Measurements from ENCODE around the gene PSMC3IP.
"Not testable (repeated sequence)": the region's sequence is repeated elsewhere in the genome, so short reads cannot be mapped to it uniquely, and the experiment has no call there.

Gene PSMC3IP

GRCh38 chr17:42544874-42545283 lies 32.6 kb downstream of the PSMC3IP start:
- no peak for TF ChIP-seq CTCF (IDR thresholded peaks at IDR 0.05)
- intact Hi-C loops (cut with DNase I; ENCODE audit: low total_unique reads): no loop called here
- Histone ChIP-seq H3K4me1 (peaks cover 0 to 13% (median 0%) of the 10 kb centered on the region in 4 donors), H3K36me3 (peaks cover 17 to 60% (median 34%) of the 10 kb centered on the region in 3 donors), H3K27ac (no peak overlapping the region), H3K27me3 (no peaks in the 10 kb centered on the region), H3K4me3 (no peak overlapping the region), H3K9me3 (no peaks in the 10 kb centered on the region)
- DNase-seq: no peak

- Histone ChIP-seq H3K4me3 (no peak overlapping the region), H3K36me3 (peaks cover 29 to 74% (median 48%) of the 10 kb centered on the region in 3 donors), H3K4me1 (peaks cover 0 to 8% (median 0%) of the 10 kb centered on the region in 4 donors), H3K27ac (no peak overlapping the region), H3K27me3 (no peaks in the 10 kb centered on the region), H3K9me3 (no peaks in the 10 kb centered on the region)
- intact Hi-C loops (cut with DNase I; ENCODE audit: low total_unique reads): no loop called here
- no peak for DNase-seq
- TF ChIP-seq CTCF (IDR thresholded peaks at IDR 0.05): no peak
Observed at GRCh38 chr17:42543190-42544079, 34.1 kb downstream of the PSMC3IP start.

GRCh38 chr17:42541041-42541833 lies 36.3 kb downstream of the PSMC3IP start:
- Histone ChIP-seq H3K27ac (no peak overlapping the region), H3K27me3 (no peaks in the 10 kb centered on the region), H3K9me3 (no peaks in the 10 kb centered on the region), H3K4me1 (peaks cover 6 to 15% (median 10%) of the 10 kb centered on the region in 4 donors), H3K4me3 (no peak overlapping the region), H3K36me3 (peaks cover 34 to 73% (median 50%) of the 10 kb centered on the region in 3 donors)
- intact Hi-C loops (cut with DNase I; ENCODE audit: low total_unique reads): no loop called here
- TF ChIP-seq CTCF (IDR thresholded peaks at IDR 0.05): no peak
- DNase-seq: no peak

- Histone ChIP-seq H3K36me3 (peaks cover 34 to 73% (median 50%) of the 10 kb centered on the region in 3 donors), H3K4me1 (peaks cover 6 to 18% (median 13%) of the 10 kb centered on the region in 4 donors)
- intact Hi-C loops (cut with DNase I; ENCODE audit: low total_unique reads); DNase-seq; H3K4me3 ChIP-seq; H3K27ac ChIP-seq; H3K27me3 ChIP-seq; H3K9me3 ChIP-seq: not testable (repeated sequence)
Observed at GRCh38 chr17:42540558-42540957, 37.0 kb downstream of the PSMC3IP start.

GRCh38 chr17:42538482-42538881 lies 39.0 kb downstream of the PSMC3IP start:
- Histone ChIP-seq H3K36me3 (peaks cover 31 to 56% (median 37%) of the 10 kb centered on the region in 3 donors), H3K4me1 (peaks cover 6 to 28% (median 22%) of the 10 kb centered on the region in 4 donors), H3K27me3 (no peaks in the 10 kb centered on the region), H3K4me3 (no peak overlapping the region), H3K9me3 (no peaks in the 10 kb centered on the region), H3K27ac (no peak overlapping the region)
- no peak for DNase-seq
- no peak for TF ChIP-seq CTCF (IDR thresholded peaks at IDR 0.05)
- intact Hi-C loops (cut with DNase I; ENCODE audit: low total_unique reads): no loop called here

Measured in tibial artery (tissue), 4 donors.